NCI-H1105 treated with DMSO at 0.1 percent for 48 hours (cell line): ENCODE data around the gene MZT1.
"Not testable (repeated sequence)": the region's sequence is repeated elsewhere in the genome, so short reads cannot be mapped to it uniquely, and the experiment has no call there.

Source experiments
- DNase-seq: peaks from one replicate; lab custom pipeline; 2025; lab: John Stamatoyannopoulos, UW

Gene MZT1

GRCh38 chr13:72727417-72728289, at the start of gene MZT1, which contains the start of gene BORA:
TSS of gene MZT1 (minus strand) at chr13:72727629. CDS start at chr13:72727602, 27 bp downstream.
TSS of gene BORA (plus strand) at chr13:72727923. CDS start at chr13:72728941, 1,018 bp downstream.
- DNase-seq = peak; percentile 91

GRCh38 chr13:72774019-72774418, 46.6 kb upstream of the MZT1 start:
- no peak for DNase-seq

- DNase-seq = no peak
Measured at GRCh38 chr13:72763411-72763810, 36.0 kb upstream of the MZT1 start.

- no peak for DNase-seq
Measured at GRCh38 chr13:72760189-72760588, 32.8 kb upstream of the MZT1 start.

- no peak for DNase-seq
Measured at GRCh38 chr13:72757792-72758535, 30.5 kb upstream of the MZT1 start.

GRCh38 chr13:72754111-72754510, 26.7 kb upstream of the MZT1 start:
- peak; percentile 41 for DNase-seq

GRCh38 chr13:72751220-72751619, 23.8 kb upstream of the MZT1 start:
- DNase-seq = no peak

- DNase-seq = no peak
Measured at GRCh38 chr13:72745260-72745659, 17.8 kb upstream of the MZT1 start.

- no peak for DNase-seq
Measured at GRCh38 chr13:72740015-72740414, 12.6 kb upstream of the MZT1 start.

- no peak for DNase-seq
Measured at GRCh38 chr13:72737033-72737432, 9.6 kb upstream of the MZT1 start.

GRCh38 chr13:72728290-72728605, 819 bp upstream of the MZT1 start:
- DNase-seq = no peak

- DNase-seq = peak; percentile 8
Measured at GRCh38 chr13:72726726-72727416, 558 bp downstream of the MZT1 start.

- DNase-seq = not testable (repeated sequence)
Measured at GRCh38 chr13:72726185-72726584, 1.2 kb downstream of the MZT1 start.

GRCh38 chr13:72716776-72717175, 10.7 kb downstream of the MZT1 start:
- no peak for DNase-seq

- no peak for DNase-seq
Measured at GRCh38 chr13:72700509-72700908, 26.9 kb downstream of the MZT1 start.

- no peak for DNase-seq
Measured at GRCh38 chr13:72698164-72698563, 29.3 kb downstream of the MZT1 start.

GRCh38 chr13:72696579-72696978, 30.9 kb downstream of the MZT1 start:
- peak; percentile 28 for DNase-seq

- DNase-seq = no peak
Measured at GRCh38 chr13:72694314-72694713, 33.1 kb downstream of the MZT1 start.

GRCh38 chr13:72693832-72694231, 33.6 kb downstream of the MZT1 start:
- no peak for DNase-seq

- no peak for DNase-seq
Measured at GRCh38 chr13:72692884-72693514, 34.4 kb downstream of the MZT1 start.

GRCh38 chr13:72689181-72689696, 38.2 kb downstream of the MZT1 start:
- DNase-seq = no peak

GRCh38 chr13:72686766-72687165, 40.7 kb downstream of the MZT1 start:
- DNase-seq = no peak
